Measurements from ENCODE around the gene RBM20. TPM values are rescaled to one million over a fixed set of nuclear protein-coding genes. Genes with fewer than 3 reads are reported as not detected.

The RBM20 gene
- total RNA-seq, 1 donor from 2014 or later: 0.32 TPM

- no peaks in the 10 kb centered on the region for H3K27me3 ChIP-seq
- H4K20me1 ChIP-seq (ENCODE audit: low read depth): no peaks in the 10 kb centered on the region
- Mint-ChIP-seq H3K36me3 (no peaks in the 10 kb centered on the region), H3K9me3 (no peaks in the 10 kb centered on the region), H3K27ac (no peak overlapping the region), H3K27me3 (ENCODE audit: insufficient read depth, low read depth) (peaks cover 6% of the 10 kb centered on the region), H3K4me1 (peaks cover 36% of the 10 kb centered on the region), H3K4me3 (no peak overlapping the region)
- H3K27ac ChIP-seq: no peak overlapping the region
- TF ChIP-seq EZH2phosphoT487 (IDR thresholded peaks at IDR 0.05) (no peak), CTCF (IDR thresholded peaks at IDR 0.05) (no peak), EZH2 (IDR thresholded peaks at IDR 0.05) (no peak)
- H3K4me2 ChIP-seq: no peak overlapping the region
- H2AFZ ChIP-seq (replicated peaks): no peak overlapping the region
- H3F3A ChIP-seq (ENCODE audit: low read depth): no peaks in the 10 kb centered on the region
- H3K9ac ChIP-seq: no peak overlapping the region
- no peaks in the 10 kb centered on the region for H3K36me3 ChIP-seq
- DNase-seq (ENCODE audit: low spot score): no peak
- peaks cover 6% of the 10 kb centered on the region for H3K4me1 ChIP-seq
- no peaks in the 10 kb centered on the region for H3K79me2 ChIP-seq (ENCODE audit: low read depth)
- no peak overlapping the region for H3K4me3 ChIP-seq
- H3K9me3 ChIP-seq (ENCODE audit: low read depth): no peaks in the 10 kb centered on the region
Observed at GRCh38 chr10:110842326-110842904, 198.3 kb downstream of the RBM20 start.

DNA sequence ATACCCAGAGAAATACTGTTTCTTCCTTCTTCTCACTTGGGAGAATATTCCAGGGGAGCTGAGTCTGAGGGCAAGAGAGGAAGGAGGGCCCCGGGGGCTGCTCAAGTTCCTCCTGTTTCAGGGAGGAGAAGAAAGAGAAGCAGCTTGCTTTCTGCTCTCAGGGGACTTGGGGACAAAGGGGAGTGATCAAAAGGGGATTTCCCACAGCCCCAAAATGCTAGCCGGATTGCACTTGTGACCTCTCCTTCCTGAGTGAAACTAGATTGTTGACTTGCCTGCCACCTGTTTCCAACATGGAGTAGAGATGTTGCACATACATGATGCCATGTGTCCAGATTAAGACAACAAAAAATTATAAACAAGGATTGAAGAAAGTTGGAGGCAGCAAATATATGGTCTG lies 198.9 kb downstream of the RBM20 start:
- no peaks in the 10 kb centered on the region for H3F3A ChIP-seq (ENCODE audit: low read depth)
- Mint-ChIP-seq H3K27ac (no peak overlapping the region), H3K27me3 (ENCODE audit: insufficient read depth, low read depth) (peaks cover 6% of the 10 kb centered on the region), H3K4me1 (peaks cover 36% of the 10 kb centered on the region), H3K4me3 (no peak overlapping the region), H3K9me3 (no peaks in the 10 kb centered on the region), H3K36me3 (no peaks in the 10 kb centered on the region)
- H3K79me2 ChIP-seq (ENCODE audit: low read depth): no peaks in the 10 kb centered on the region
- TF ChIP-seq CTCF (IDR thresholded peaks at IDR 0.05) (no peak), EZH2phosphoT487 (IDR thresholded peaks at IDR 0.05) (no peak), EZH2 (IDR thresholded peaks at IDR 0.05) (no peak)
- no peak overlapping the region for H3K4me3 ChIP-seq
- no peaks in the 10 kb centered on the region for H3K27me3 ChIP-seq
- H3K9ac ChIP-seq: peak overlapping the region; percentile 34
- no peak for DNase-seq (ENCODE audit: low spot score)
- no peak overlapping the region for H3K4me2 ChIP-seq
- no peaks in the 10 kb centered on the region for H4K20me1 ChIP-seq (ENCODE audit: low read depth)
- H3K9me3 ChIP-seq (ENCODE audit: low read depth): no peaks in the 10 kb centered on the region
- H2AFZ ChIP-seq (replicated peaks): no peak overlapping the region
- no peak overlapping the region for H3K27ac ChIP-seq
- H3K4me1 ChIP-seq: peaks cover 6% of the 10 kb centered on the region
- H3K36me3 ChIP-seq: no peaks in the 10 kb centered on the region

DNA sequence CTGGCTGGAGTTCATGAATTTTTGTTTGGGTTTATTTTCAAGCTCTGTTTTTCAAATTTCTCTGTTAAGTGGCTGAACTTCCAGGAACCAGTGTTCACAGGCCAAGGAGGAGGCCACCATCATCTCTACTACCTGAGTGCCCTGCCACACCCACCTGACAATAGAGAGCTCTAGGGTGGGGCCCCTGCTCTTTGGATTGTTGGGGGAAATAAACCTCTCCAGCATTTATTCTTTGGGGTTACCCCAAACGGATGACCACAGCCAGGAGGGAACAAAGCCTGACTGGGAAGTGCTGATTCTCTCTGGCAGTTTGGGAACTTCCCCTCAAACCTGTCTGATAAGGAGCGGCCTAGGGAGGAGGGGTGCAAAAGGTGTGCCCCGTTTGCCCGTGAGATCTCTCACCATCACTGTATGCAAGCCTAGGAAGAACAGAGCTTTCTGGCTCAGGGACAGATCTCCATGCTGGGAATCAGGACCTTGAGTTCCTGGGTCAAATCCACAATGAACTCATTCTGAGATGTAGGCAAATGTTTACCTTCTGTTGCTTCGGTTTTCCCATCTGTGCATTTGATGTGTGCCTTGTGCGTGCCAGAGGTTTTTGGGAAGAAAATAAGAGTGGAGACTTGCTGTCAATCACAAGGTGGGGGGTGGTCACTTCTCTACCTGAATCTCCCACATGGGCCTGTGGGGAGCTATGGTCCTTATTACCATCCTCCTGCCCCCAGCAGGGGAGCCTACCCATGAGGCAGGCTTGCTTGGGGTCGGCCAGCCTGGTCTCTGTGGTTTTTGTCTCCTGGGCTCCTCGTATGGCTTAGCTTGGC lies 199.9 kb downstream of the RBM20 start:
- Mint-ChIP-seq H3K4me3 (no peak overlapping the region), H3K27ac (no peak overlapping the region), H3K27me3 (ENCODE audit: insufficient read depth, low read depth) (peaks cover 6% of the 10 kb centered on the region), H3K36me3 (no peaks in the 10 kb centered on the region), H3K4me1 (peaks cover 34% of the 10 kb centered on the region), H3K9me3 (no peaks in the 10 kb centered on the region)
- Histone ChIP-seq H3K27me3 (no peaks in the 10 kb centered on the region), H3K27ac (no peak overlapping the region), H3K9me3 (ENCODE audit: low read depth) (no peaks in the 10 kb centered on the region), H3K4me2 (no peak overlapping the region), H4K20me1 (ENCODE audit: low read depth) (no peaks in the 10 kb centered on the region), H3F3A (ENCODE audit: low read depth) (no peaks in the 10 kb centered on the region), H3K4me3 (no peak overlapping the region), H3K36me3 (no peaks in the 10 kb centered on the region), H3K9ac (no peak overlapping the region), H3K79me2 (ENCODE audit: low read depth) (no peaks in the 10 kb centered on the region), H3K4me1 (peaks cover 6% of the 10 kb centered on the region), H2AFZ (replicated peaks) (no peak overlapping the region)
- no peak for TF ChIP-seq CTCF (IDR thresholded peaks at IDR 0.05)
- no peak for TF ChIP-seq EZH2phosphoT487 (IDR thresholded peaks at IDR 0.05)
- TF ChIP-seq EZH2 (IDR thresholded peaks at IDR 0.05): no peak
- no peak for DNase-seq (ENCODE audit: low spot score)

Measured in neural progenitor cell (in vitro differentiated cells).